Cerebellar cortex (tissue), 1 donor: ENCODE measurements around the gene IL1A.

Experiments used
- DNase-seq: peaks from one replicate; pipeline ENCODE4 v3.0.0-alpha.2; 2015; ENCODE audit warnings: low spot score

IL1A gene

GRCh38 chr2:112726487-112727190, 57.7 kb downstream of the IL1A start:
- peak; percentile 84 for DNase-seq

GRCh38 chr2:112725545-112726457, 58.5 kb downstream of the IL1A start:
- DNase-seq: no peak

GRCh38 chr2:112724591-112725525, 59.4 kb downstream of the IL1A start:
- DNase-seq: peak; percentile 20

DNA sequence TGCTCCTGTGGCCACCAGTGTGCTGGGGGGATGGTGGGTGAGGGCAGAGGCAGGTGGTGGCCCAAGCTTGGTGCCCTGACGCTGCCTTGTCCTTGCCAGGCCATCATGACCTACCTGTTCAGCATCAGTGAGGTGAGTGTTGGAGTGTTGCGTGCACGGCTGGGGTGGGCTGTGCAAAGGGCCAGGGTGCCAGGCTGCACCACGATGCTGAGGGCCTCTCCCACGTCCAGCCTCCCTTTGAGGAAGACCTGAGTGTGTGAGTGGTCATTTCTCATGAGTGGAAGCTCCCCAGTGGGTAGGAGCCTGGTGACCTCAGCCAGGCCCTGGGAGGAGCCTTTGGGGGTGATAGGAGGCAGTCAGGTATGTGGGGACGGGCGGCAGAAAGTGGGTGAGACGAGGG, 60.3 kb downstream of the IL1A start:
- DNase-seq: no peak
